Measurements from ENCODE around the gene RWDD3.

Gene RWDD3, protein sequence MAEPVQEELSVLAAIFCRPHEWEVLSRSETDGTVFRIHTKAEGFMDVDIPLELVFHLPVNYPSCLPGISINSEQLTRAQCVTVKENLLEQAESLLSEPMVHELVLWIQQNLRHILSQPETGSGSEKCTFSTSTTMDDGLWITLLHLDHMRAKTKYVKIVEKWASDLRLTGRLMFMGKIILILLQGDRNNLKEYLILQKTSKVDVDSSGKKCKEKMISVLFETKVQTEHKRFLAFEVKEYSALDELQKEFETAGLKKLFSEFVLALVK
- 1.2 to 2.3 (median 1.3) reads per million in 3 donors for total RNA-seq

DNA sequence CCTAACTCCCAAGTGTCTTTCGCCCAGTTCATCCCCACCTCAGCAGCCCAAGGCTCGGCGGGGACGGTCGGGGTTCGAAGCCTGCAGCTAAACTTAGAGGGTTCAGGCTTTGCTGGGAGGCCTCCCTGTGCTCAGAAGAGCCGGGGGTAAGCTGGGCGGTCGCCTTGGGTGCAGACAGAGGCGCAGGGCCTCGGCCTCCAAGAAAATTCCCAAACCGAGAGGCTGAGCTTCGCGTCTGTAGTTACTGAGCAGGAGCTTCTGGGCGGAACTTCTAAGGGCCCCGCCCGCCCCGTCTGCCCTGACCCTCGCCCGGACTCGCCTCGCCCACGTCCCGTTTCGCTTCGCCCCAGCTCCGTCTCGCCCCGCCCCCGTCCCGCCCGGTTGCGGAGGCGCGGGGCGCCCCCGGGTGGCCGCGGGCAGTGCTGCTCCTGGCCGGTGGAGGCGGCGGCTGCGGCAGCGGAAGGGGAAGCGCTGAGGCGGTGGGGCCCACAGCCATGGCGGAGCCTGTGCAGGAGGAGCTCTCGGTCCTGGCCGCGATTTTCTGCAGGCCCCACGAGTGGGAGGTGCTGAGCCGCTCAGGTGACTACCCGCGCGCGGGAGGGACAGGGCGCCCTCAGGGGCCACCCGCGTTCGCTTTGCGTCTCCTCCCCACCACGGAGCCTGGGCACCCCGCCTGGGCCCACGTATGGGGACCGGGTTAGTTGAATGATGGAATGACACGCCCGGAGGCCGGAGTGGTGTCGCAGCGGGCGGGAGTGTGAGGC, at the start of gene RWDD3:
Gene RWDD3, plus strand, starts transcription at position 474 of the 764 bp plus-strand sequence. Its CDS starts 21 bp downstream, at position 495.
- no peaks in the 10 kb centered on the region for H3K9me3 ChIP-seq (ENCODE audit: control insufficient read depth, low read length)
- H3K36me3 ChIP-seq (ENCODE audit: control insufficient read depth, insufficient read depth, low read length): no peaks in the 10 kb centered on the region
- H3K4me1 ChIP-seq (ENCODE audit: control insufficient read depth, insufficient read depth, low read length, poor library complexity, severe bottlenecking): peaks cover 13% of the 10 kb centered on the region
- H3K4me3 ChIP-seq (ENCODE audit: insufficient read depth, low read depth, low read length, poor library complexity, severe bottlenecking): peak within 1 kb of the TSS; percentile 81
- H3K27me3 ChIP-seq (replicated peaks; ENCODE audit: control insufficient read depth, insufficient read depth, low read length, poor library complexity, severe bottlenecking): peaks cover 3% of the 10 kb centered on the region
- peak within 1 kb of the TSS; percentile 69 for H3K27ac ChIP-seq (ENCODE audit: insufficient read depth, low read length, poor library complexity, severe bottlenecking)
- DNase-seq: peak; percentile 85 to 90 (median 86)

DNA sequence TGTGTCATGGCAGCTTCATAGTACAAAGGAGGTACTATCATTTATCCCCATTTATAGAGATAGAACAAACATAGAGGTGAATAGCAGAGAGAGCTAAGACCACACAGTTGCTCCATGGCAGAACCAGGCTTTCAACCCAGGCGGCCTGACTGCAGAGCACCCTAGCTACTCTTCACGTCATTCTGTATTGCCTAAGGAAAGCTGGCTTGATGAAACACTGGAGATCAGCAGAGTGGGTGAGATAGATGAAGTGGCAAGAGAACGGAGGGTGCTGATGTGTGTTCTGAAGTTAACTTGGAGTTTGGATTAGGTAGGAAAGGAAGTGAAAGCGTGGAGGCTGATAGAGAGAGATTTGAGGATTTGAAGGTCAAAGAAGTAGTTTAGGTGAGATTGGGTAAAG, 47.9 kb upstream of the RWDD3 start:
- DNase-seq: no peak
- no peaks in the 10 kb centered on the region for H3K9me3 ChIP-seq (ENCODE audit: control insufficient read depth, low read length)
- H3K4me3 ChIP-seq (ENCODE audit: insufficient read depth, low read depth, low read length, poor library complexity, severe bottlenecking): no peak overlapping the region
- H3K4me1 ChIP-seq (ENCODE audit: control insufficient read depth, insufficient read depth, low read length, poor library complexity, severe bottlenecking): no peaks in the 10 kb centered on the region
- H3K36me3 ChIP-seq (ENCODE audit: control insufficient read depth, insufficient read depth, low read length): no peaks in the 10 kb centered on the region
- H3K27ac ChIP-seq (ENCODE audit: insufficient read depth, low read length, poor library complexity, severe bottlenecking): no peak overlapping the region
- H3K27me3 ChIP-seq (replicated peaks; ENCODE audit: control insufficient read depth, insufficient read depth, low read length, poor library complexity, severe bottlenecking): no peaks in the 10 kb centered on the region

DNA sequence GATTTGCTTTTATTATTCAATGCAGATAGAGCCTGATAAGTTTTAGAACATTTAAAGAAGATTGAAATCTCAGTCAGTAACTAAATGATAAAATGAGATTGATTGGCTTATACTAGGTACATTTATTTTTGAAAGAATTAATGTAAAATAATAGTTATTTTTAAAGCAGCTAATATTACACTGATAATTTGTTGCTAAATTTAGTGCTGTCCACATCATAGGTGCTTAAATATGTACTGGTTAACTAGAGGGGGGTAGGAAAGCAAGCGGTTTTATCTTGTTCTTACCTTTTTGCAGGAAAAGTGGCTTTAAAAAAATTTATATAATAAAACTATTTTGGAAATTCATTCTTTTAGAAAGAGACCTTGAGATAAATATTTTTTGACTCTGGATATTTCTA, 40.4 kb upstream of the RWDD3 start:
- H3K4me3 ChIP-seq (ENCODE audit: insufficient read depth, low read depth, low read length, poor library complexity, severe bottlenecking): no peak overlapping the region
- no peak overlapping the region for H3K27ac ChIP-seq (ENCODE audit: insufficient read depth, low read length, poor library complexity, severe bottlenecking)
- no peaks in the 10 kb centered on the region for H3K9me3 ChIP-seq (ENCODE audit: control insufficient read depth, low read length)
- H3K27me3 ChIP-seq (replicated peaks; ENCODE audit: control insufficient read depth, insufficient read depth, low read length, poor library complexity, severe bottlenecking): no peaks in the 10 kb centered on the region
- H3K36me3 ChIP-seq (ENCODE audit: control insufficient read depth, insufficient read depth, low read length): no peaks in the 10 kb centered on the region
- H3K4me1 ChIP-seq (ENCODE audit: control insufficient read depth, insufficient read depth, low read length, poor library complexity, severe bottlenecking): no peaks in the 10 kb centered on the region
- no peak for DNase-seq

DNA sequence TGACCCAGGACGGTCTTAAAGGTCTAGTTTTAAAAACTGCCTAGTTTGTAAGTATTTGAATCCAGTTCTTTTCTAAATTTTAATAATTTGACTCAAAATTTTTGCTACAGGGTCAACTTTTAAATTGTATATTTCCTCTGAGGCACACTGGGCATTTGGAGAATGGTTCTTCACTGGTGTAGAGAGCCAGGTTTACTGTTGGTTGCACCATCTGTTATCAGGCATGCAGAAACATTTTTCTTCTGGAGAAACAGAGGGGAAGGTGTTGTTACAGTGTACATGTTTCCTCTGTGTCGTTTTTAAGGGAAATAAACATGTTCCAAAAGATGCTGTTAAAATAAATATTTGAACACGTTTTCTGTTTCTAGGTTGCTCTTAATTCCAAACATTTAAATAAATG, 39.0 kb upstream of the RWDD3 start:
- Histone ChIP-seq H3K27me3 (replicated peaks; ENCODE audit: control insufficient read depth, insufficient read depth, low read length, poor library complexity, severe bottlenecking) (no peaks in the 10 kb centered on the region), H3K27ac (ENCODE audit: insufficient read depth, low read length, poor library complexity, severe bottlenecking) (no peak overlapping the region), H3K36me3 (ENCODE audit: control insufficient read depth, insufficient read depth, low read length) (no peaks in the 10 kb centered on the region), H3K9me3 (ENCODE audit: control insufficient read depth, low read length) (no peaks in the 10 kb centered on the region), H3K4me1 (ENCODE audit: control insufficient read depth, insufficient read depth, low read length, poor library complexity, severe bottlenecking) (no peaks in the 10 kb centered on the region), H3K4me3 (ENCODE audit: insufficient read depth, low read depth, low read length, poor library complexity, severe bottlenecking) (no peak overlapping the region)
- DNase-seq: no peak

DNA sequence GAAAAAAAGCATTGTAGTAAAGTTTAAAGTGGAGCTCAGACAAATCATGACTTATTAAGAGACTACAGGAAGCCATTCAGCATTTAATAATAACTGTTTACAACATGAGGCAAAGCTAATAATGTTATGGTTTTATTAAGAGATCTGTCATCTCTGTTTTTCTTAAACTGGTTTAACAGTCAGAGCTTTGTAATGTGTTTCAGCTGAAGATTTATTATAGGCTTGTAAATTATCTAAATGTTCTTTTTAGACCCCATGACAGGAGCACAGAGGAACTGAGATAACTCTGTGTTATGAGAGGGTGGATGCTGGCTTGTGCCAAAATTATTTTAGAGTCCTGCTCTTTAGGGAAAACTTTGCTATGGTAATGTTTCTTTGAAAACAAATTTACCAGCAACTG, 38.0 kb upstream of the RWDD3 start:
- no peaks in the 10 kb centered on the region for H3K36me3 ChIP-seq (ENCODE audit: control insufficient read depth, insufficient read depth, low read length)
- no peak overlapping the region for H3K27ac ChIP-seq (ENCODE audit: insufficient read depth, low read length, poor library complexity, severe bottlenecking)
- H3K9me3 ChIP-seq (ENCODE audit: control insufficient read depth, low read length): no peaks in the 10 kb centered on the region

DNA sequence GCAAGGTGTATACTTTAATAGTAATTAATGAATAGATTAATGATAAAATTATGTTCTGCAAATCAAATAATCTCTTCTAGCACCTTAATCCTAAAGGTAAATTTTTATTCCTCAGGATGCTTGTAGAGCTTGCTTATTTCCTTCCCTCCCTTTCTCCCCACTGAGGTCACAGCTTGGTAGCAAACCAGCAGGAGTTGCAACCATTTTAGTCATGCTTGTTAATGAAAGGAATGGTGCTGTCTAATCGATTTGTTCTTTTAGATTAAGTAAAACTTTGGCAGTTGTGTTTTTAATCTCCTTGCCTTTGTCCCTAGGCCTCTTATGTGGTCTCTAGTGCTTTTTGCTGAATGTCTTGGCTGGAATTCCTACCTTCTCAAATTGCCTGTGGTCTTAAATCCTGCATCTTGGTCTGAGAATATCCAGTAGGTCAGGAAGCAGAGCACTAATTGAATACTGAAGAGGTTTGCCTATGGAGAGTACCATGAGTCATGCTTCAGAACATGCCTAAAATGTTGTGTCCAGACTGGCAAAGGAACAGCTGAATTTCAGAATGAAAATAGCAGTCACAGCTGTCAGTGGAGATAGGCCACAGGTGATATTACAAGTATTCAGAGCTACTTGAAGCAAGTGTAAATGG, 36.3 kb upstream of the RWDD3 start:
- H3K36me3 ChIP-seq (ENCODE audit: control insufficient read depth, insufficient read depth, low read length): no peaks in the 10 kb centered on the region
- no peak overlapping the region for H3K4me3 ChIP-seq (ENCODE audit: insufficient read depth, low read depth, low read length, poor library complexity, severe bottlenecking)
- H3K4me1 ChIP-seq (ENCODE audit: control insufficient read depth, insufficient read depth, low read length, poor library complexity, severe bottlenecking): no peaks in the 10 kb centered on the region
- DNase-seq: no peak
- no peaks in the 10 kb centered on the region for H3K9me3 ChIP-seq (ENCODE audit: control insufficient read depth, low read length)
- no peak overlapping the region for H3K27ac ChIP-seq (ENCODE audit: insufficient read depth, low read length, poor library complexity, severe bottlenecking)
- H3K27me3 ChIP-seq (replicated peaks; ENCODE audit: control insufficient read depth, insufficient read depth, low read length, poor library complexity, severe bottlenecking): no peaks in the 10 kb centered on the region

More for the DNA sequence above, 38.0 kb upstream of the RWDD3 start:
- DNase-seq: no peak
- Histone ChIP-seq H3K4me3 (ENCODE audit: insufficient read depth, low read depth, low read length, poor library complexity, severe bottlenecking) (no peak overlapping the region), H3K4me1 (ENCODE audit: control insufficient read depth, insufficient read depth, low read length, poor library complexity, severe bottlenecking) (no peaks in the 10 kb centered on the region), H3K27me3 (replicated peaks; ENCODE audit: control insufficient read depth, insufficient read depth, low read length, poor library complexity, severe bottlenecking) (no peaks in the 10 kb centered on the region)

DNA sequence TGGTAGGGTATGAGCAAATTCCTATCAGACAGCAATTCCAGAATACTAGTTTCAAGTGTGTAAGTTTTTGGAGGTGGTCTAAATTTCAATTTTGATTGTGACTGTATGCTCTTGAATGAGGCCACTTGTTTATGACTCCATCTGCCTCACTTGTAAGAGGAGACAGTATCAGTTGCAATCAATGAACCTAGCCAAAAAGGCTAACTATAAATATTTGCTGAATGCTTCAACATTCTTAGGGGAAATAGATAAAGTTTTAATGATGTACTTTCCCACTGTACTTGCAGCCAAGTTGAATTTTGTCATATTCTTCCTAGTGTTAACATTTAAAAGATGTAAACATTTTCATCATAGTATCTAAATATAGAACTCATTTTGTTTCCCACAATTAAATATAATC, 32.1 kb upstream of the RWDD3 start:
- no peaks in the 10 kb centered on the region for H3K36me3 ChIP-seq (ENCODE audit: control insufficient read depth, insufficient read depth, low read length)
- no peak overlapping the region for H3K27ac ChIP-seq (ENCODE audit: insufficient read depth, low read length, poor library complexity, severe bottlenecking)
- H3K4me1 ChIP-seq (ENCODE audit: control insufficient read depth, insufficient read depth, low read length, poor library complexity, severe bottlenecking): no peaks in the 10 kb centered on the region
- H3K4me3 ChIP-seq (ENCODE audit: insufficient read depth, low read depth, low read length, poor library complexity, severe bottlenecking): no peak overlapping the region
- no peaks in the 10 kb centered on the region for H3K9me3 ChIP-seq (ENCODE audit: control insufficient read depth, low read length)
- DNase-seq: no peak
- H3K27me3 ChIP-seq (replicated peaks; ENCODE audit: control insufficient read depth, insufficient read depth, low read length, poor library complexity, severe bottlenecking): no peaks in the 10 kb centered on the region

DNA sequence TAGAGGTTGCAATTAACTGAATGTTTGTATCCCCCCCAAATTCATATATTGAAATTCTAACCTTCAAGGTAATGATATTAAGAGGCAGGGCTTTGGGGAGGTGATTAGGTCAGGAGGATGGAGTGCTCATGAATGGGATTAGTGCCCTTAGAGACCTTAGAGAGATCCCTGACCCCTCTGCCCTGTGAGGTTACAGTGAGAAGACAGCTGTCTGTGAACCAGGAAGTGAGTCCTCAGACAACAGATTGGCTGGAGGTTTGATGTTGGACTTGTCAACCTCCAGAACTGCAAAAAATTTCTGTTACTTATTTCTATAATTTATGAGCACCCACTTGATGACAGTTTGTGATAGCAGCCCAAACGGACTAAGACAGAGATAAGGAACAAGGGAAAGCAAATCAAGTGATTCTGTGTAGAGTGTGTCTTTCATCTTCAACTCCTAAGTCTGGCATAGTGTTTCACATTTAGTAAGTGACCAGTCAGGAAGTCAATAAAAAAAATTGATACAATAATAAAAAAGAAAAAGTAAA, 30.0 kb upstream of the RWDD3 start:
- DNase-seq: no peak
- H3K9me3 ChIP-seq (ENCODE audit: control insufficient read depth, low read length): no peaks in the 10 kb centered on the region
- H3K4me1 ChIP-seq (ENCODE audit: control insufficient read depth, insufficient read depth, low read length, poor library complexity, severe bottlenecking): no peaks in the 10 kb centered on the region
- no peaks in the 10 kb centered on the region for H3K36me3 ChIP-seq (ENCODE audit: control insufficient read depth, insufficient read depth, low read length)
- no peak overlapping the region for H3K27ac ChIP-seq (ENCODE audit: insufficient read depth, low read length, poor library complexity, severe bottlenecking)
- H3K27me3 ChIP-seq (replicated peaks; ENCODE audit: control insufficient read depth, insufficient read depth, low read length, poor library complexity, severe bottlenecking): no peaks in the 10 kb centered on the region
- H3K4me3 ChIP-seq (ENCODE audit: insufficient read depth, low read depth, low read length, poor library complexity, severe bottlenecking): no peak overlapping the region

DNA sequence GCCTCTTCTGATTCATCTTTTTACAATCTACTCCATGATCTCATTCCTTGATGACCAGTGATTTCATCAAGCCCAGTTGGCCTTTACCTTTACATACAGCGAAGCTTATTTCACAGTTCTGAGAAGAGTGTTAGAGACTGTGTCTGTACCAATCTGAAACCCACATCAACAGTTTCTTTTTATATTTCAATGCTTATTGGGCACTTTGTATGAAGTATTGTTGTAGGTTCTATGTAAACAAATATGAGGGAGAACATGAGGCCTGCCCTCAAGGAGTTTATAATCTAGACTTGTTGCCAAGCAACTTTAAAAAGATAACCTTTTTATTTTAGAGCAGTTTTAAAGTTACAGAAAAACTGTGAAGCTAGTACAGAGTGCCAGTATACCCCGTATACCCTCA, 27.5 kb upstream of the RWDD3 start:
- H3K4me3 ChIP-seq (ENCODE audit: insufficient read depth, low read depth, low read length, poor library complexity, severe bottlenecking): no peak overlapping the region
- DNase-seq: no peak
- no peaks in the 10 kb centered on the region for H3K36me3 ChIP-seq (ENCODE audit: control insufficient read depth, insufficient read depth, low read length)
- H3K9me3 ChIP-seq (ENCODE audit: control insufficient read depth, low read length): no peaks in the 10 kb centered on the region
- no peaks in the 10 kb centered on the region for H3K4me1 ChIP-seq (ENCODE audit: control insufficient read depth, insufficient read depth, low read length, poor library complexity, severe bottlenecking)
- H3K27me3 ChIP-seq (replicated peaks; ENCODE audit: control insufficient read depth, insufficient read depth, low read length, poor library complexity, severe bottlenecking): no peaks in the 10 kb centered on the region
- H3K27ac ChIP-seq (ENCODE audit: insufficient read depth, low read length, poor library complexity, severe bottlenecking): no peak overlapping the region
